T-helper 9 cell (primary cell): ENCODE results near the gene FGD4.

Source experiments
- DNase-seq: peaks from one replicate; pipeline ENCODE4 v3.0.0-alpha.2; 2020

The FGD4 gene

GRCh38 chr12:32407795-32408194, 8.4 kb downstream of the FGD4 start:
- no peak for DNase-seq

- DNase-seq, result no peak
Measured at GRCh38 chr12:32413412-32413811, 14.1 kb downstream of the FGD4 start.

- DNase-seq, result no peak
Measured at GRCh38 chr12:32418221-32418620, 18.9 kb downstream of the FGD4 start.

- no peak for DNase-seq
Measured at GRCh38 chr12:32418903-32419519, 19.7 kb downstream of the FGD4 start.

GRCh38 chr12:32419520-32419960, 20.2 kb downstream of the FGD4 start:
- no peak for DNase-seq

GRCh38 chr12:32420356-32420755, 21.0 kb downstream of the FGD4 start:
- no peak for DNase-seq

- no peak for DNase-seq
Measured at GRCh38 chr12:32423559-32423958, 24.2 kb downstream of the FGD4 start.

- DNase-seq, result no peak
Measured at GRCh38 chr12:32431025-32431424, 31.7 kb downstream of the FGD4 start.

GRCh38 chr12:32435921-32436705, 36.8 kb downstream of the FGD4 start:
- no peak for DNase-seq

- DNase-seq, result no peak
Measured at GRCh38 chr12:32437095-32437515, 37.7 kb downstream of the FGD4 start.

- DNase-seq, result no peak
Measured at GRCh38 chr12:32440120-32440865, 40.9 kb downstream of the FGD4 start.

- no peak for DNase-seq
Measured at GRCh38 chr12:32443491-32443890, 44.1 kb downstream of the FGD4 start.

GRCh38 chr12:32444895-32445294, 45.5 kb downstream of the FGD4 start:
- no peak for DNase-seq

GRCh38 chr12:32445356-32445755, 46.0 kb downstream of the FGD4 start:
- DNase-seq, result no peak

GRCh38 chr12:32446316-32447119, 47.2 kb downstream of the FGD4 start:
- no peak for DNase-seq

GRCh38 chr12:32448586-32448985, 49.2 kb downstream of the FGD4 start:
- no peak for DNase-seq

GRCh38 chr12:32450363-32450762, 51.0 kb downstream of the FGD4 start:
- no peak for DNase-seq

- no peak for DNase-seq
Measured at GRCh38 chr12:32450768-32451167, 51.4 kb downstream of the FGD4 start.

- DNase-seq, result no peak
Measured at GRCh38 chr12:32451816-32452215, 52.5 kb downstream of the FGD4 start.

- DNase-seq, result no peak
Measured at GRCh38 chr12:32454075-32454474, 54.7 kb downstream of the FGD4 start.

GRCh38 chr12:32454866-32455265, 55.5 kb downstream of the FGD4 start:
- no peak for DNase-seq

- no peak for DNase-seq
Measured at GRCh38 chr12:32455607-32456071, 56.3 kb downstream of the FGD4 start.
